H1 (cell line): ENCODE results near the gene ILKAP. TPM values are rescaled to one million over a fixed set of nuclear protein-coding genes. Genes with fewer than 3 reads are reported as not detected.
A peak's percentile ranks its signal among the peaks of the same experiment; 100 is the strongest.

Source experiments
- CTCF ChIA-PET: fragments of 300-600 bp; sonication (Branson Sonifier 250); formaldehyde crosslinking; loops from one replicate; lab custom pipeline; 2021; ENCODE audit not compliant: partially characterized antibody; lab: Charles Lee
- POLR2A ChIA-PET: fragments of 300-600 bp; sonication (Branson Sonifier 250); formaldehyde crosslinking; loops from one replicate; lab custom pipeline; 2021; ENCODE audit warnings: inconsistent platforms; ENCODE audit not compliant: partially characterized antibody; lab: Charles Lee
- DNase-seq, 2 experiments: peaks; one replicate each; pipeline versions ENCODE4 v3.0.0 to v3.0.0-alpha.2; 2010 to 2022; ENCODE audit warnings: low spot score in 2 of 2, low read depth in 1 of 2, mixed read lengths in 1 of 2
- FAIRE-seq: peaks from 2 replicates; lab custom pipeline; 2011; peaks lifted over from hg19 to GRCh38; lab: Jason Lieb, UNC
- H2AFZ ChIP-seq: 2 replicates; pipeline ENCODE4 v1.8.1; 2012; ENCODE audit warnings: low read length, inconsistent platforms
- H2AK5ac ChIP-seq: 2 replicates; pipeline ENCODE4 v1.6.1; 2013; ENCODE audit warnings: low read depth, low read length
- H2BK120ac ChIP-seq: replicated peaks from 2 replicates; pipeline ENCODE3; 2013; ENCODE audit warnings: low read depth, low read length, inconsistent platforms
- H2BK12ac ChIP-seq: 2 replicates; pipeline ENCODE4 v1.6.1; 2013; ENCODE audit warnings: low read depth, low read length
- H2BK15ac ChIP-seq: 2 replicates; pipeline ENCODE4 v1.6.1; 2013; ENCODE audit warnings: low read length
- H2BK20ac ChIP-seq: 2 replicates; pipeline ENCODE4 v1.6.1; 2013; ENCODE audit warnings: low read length
- H2BK5ac ChIP-seq: 2 replicates; pipeline ENCODE4 v1.6.1; 2013; ENCODE audit warnings: low read depth, low read length
- H3K14ac ChIP-seq: 2 replicates; pipeline ENCODE4 v1.6.1; 2013; ENCODE audit warnings: inconsistent platforms; ENCODE audit not compliant: insufficient read length
- H3K18ac ChIP-seq: 2 replicates; pipeline ENCODE4 v1.6.1; 2013; ENCODE audit warnings: low read length; ENCODE audit errors: extremely low read depth
- H3K23ac ChIP-seq: 2 replicates; pipeline ENCODE4 v1.6.1; 2013; ENCODE audit warnings: inconsistent platforms; ENCODE audit not compliant: insufficient read length
- H3K23me2 ChIP-seq: 2 replicates; pipeline ENCODE4 v1.6.1; 2013; ENCODE audit warnings: low read depth, low read length
- H3K27ac ChIP-seq: 2 replicates; pipeline ENCODE4 v1.6.1; 2011; ENCODE audit warnings: low read depth, low read length, inconsistent platforms
- H3K27me3 ChIP-seq, 4 experiments: replicated peaks in 1 of 4; 1 replicate in 1 of 4; 2 replicates in 3 of 4; pipeline versions ENCODE4 v1.6.1 to v1.8.1; 2011 to 2013; ENCODE audit warnings: low read length in 3 of 4, mild to moderate bottlenecking in 3 of 4, inconsistent platforms in 2 of 4, mixed read lengths in 2 of 4, moderate library complexity in 1 of 4; ENCODE audit not compliant: control insufficient read depth in 3 of 4, insufficient read depth in 3 of 4; ENCODE audit errors: extremely low read depth in 1 of 4
- H3K36me3 ChIP-seq, 4 experiments: 2 replicates each; pipeline versions ENCODE4 v1.6.1 to v1.8.1; 2011 to 2013; ENCODE audit warnings: mild to moderate bottlenecking in 4 of 4, low read length in 3 of 4, moderate library complexity in 2 of 4, control low read depth in 1 of 4, inconsistent platforms in 1 of 4; ENCODE audit not compliant: insufficient read depth in 4 of 4, control insufficient read depth in 2 of 4
- H3K4ac ChIP-seq: replicated peaks from 2 replicates; pipeline ENCODE3; 2013; ENCODE audit warnings: low read length, low read depth, mixed read lengths, inconsistent platforms; ENCODE audit not compliant: insufficient read length
- H3K4me1 ChIP-seq, 4 experiments: replicated peaks in 1 of 4; 1 replicate in 1 of 4; 2 replicates in 3 of 4; pipeline versions ENCODE4 v1.6.1 to v1.8.1; 2011 to 2013; ENCODE audit warnings: low read length in 3 of 4, inconsistent platforms in 2 of 4, mixed read lengths in 1 of 4; ENCODE audit not compliant: insufficient read depth in 4 of 4, control insufficient read depth in 3 of 4
- H3K4me2 ChIP-seq, 2 experiments: 2 replicates each; pipeline versions ENCODE4 v1.6.1 to v1.8.1; 2011 to 2013; ENCODE audit warnings: low read depth in 2 of 2, low read length in 2 of 2, control low read depth in 1 of 2, inconsistent platforms in 1 of 2, mild to moderate bottlenecking in 1 of 2; ENCODE audit not compliant: insufficient read depth in 1 of 2
- H3K4me3 ChIP-seq, 4 experiments: fragments of 200-600, 300-600 bp in 1 of 4; sonication (generic), shearing (Covaris generic), sonication (Bioruptor Twin) in 1 of 4; 2 replicates each; pipeline versions ENCODE4 v1.5.1 to v1.8.1; 2011 to 2016; ENCODE audit warnings: low read length in 4 of 4, low read depth in 3 of 4, control low read depth in 2 of 4, inconsistent platforms in 2 of 4, mild to moderate bottlenecking in 2 of 4, mixed read lengths in 1 of 4, moderate library complexity in 1 of 4; ENCODE audit not compliant: insufficient read depth in 2 of 4; ENCODE audit errors: extremely low read depth in 1 of 4
- H3K56ac ChIP-seq: replicated peaks from 2 replicates; pipeline ENCODE3; 2013; ENCODE audit warnings: low read depth, mild to moderate bottlenecking, mixed read lengths, low read length, inconsistent platforms; ENCODE audit not compliant: insufficient read length
- H3K79me1 ChIP-seq: 2 replicates; pipeline ENCODE4 v1.6.1; 2013; ENCODE audit warnings: low read depth, low read length, control low read depth
- H3K79me2 ChIP-seq, 2 experiments: 2 replicates each; pipeline versions ENCODE4 v1.6.1 to v1.8.1; 2012 to 2013; ENCODE audit warnings: low read length in 2 of 2, mild to moderate bottlenecking in 2 of 2, inconsistent platforms in 1 of 2; ENCODE audit not compliant: insufficient read depth in 2 of 2, control insufficient read depth in 1 of 2
- H3K9ac ChIP-seq, 4 experiments: replicated peaks in 1 of 4; 1 replicate in 1 of 4; 2 replicates in 3 of 4; pipeline versions ENCODE4 v1.6.1 to v1.8.1; 2011 to 2013; ENCODE audit warnings: low read depth in 3 of 4, low read length in 3 of 4, control low read depth in 2 of 4, mild to moderate bottlenecking in 2 of 4, moderate library complexity in 2 of 4, inconsistent platforms in 1 of 4; ENCODE audit errors: extremely low read depth in 1 of 4
- H3K9me3 ChIP-seq, 2 experiments: 2 replicates each; pipeline versions ENCODE4 v1.6.1 to v1.8.1; 2012 to 2013; ENCODE audit warnings: mild to moderate bottlenecking in 2 of 2, moderate library complexity in 2 of 2, control low read depth in 1 of 2, inconsistent platforms in 1 of 2, low read depth in 1 of 2, low read length in 1 of 2, mixed read lengths in 1 of 2; ENCODE audit not compliant: insufficient read depth in 2 of 2
- H4K20me1 ChIP-seq, 2 experiments: replicated peaks in 1 of 2; 2 replicates each; pipeline versions ENCODE3 to v1.8.1; 2011 to 2013; ENCODE audit warnings: inconsistent platforms in 2 of 2, low read length in 2 of 2, mild to moderate bottlenecking in 1 of 2; ENCODE audit not compliant: insufficient read depth in 2 of 2, control insufficient read depth in 1 of 2
- H4K5ac ChIP-seq: 2 replicates; pipeline ENCODE4 v1.6.1; 2013; ENCODE audit warnings: low read length, low read depth, mixed read lengths, inconsistent platforms; ENCODE audit not compliant: insufficient read length
- H4K8ac ChIP-seq: 2 replicates; pipeline ENCODE4 v1.8.0; 2013; ENCODE audit warnings: mild to moderate bottlenecking, moderate library complexity, low read length, inconsistent platforms; ENCODE audit not compliant: insufficient read depth; ENCODE audit errors: extremely low read depth
- H4K91ac ChIP-seq: replicated peaks from 2 replicates; pipeline ENCODE3; 2013; ENCODE audit warnings: low read length, mixed read lengths, inconsistent platforms; ENCODE audit not compliant: insufficient read length
- CBX5 ChIP-seq: fragments of 300-800, 300-1000 bp; sonication (generic); IDR thresholded peaks from 2 replicates; pipeline ENCODE4 v1.7.1; 2016; ENCODE audit warnings: antibody characterized with exemption, low read length, low read depth
- GABPA ChIP-seq: IDR thresholded peaks from 2 replicates; pipeline ENCODE4 v1.6.1; 2011; ENCODE audit warnings: mild to moderate bottlenecking, low read length, moderate library complexity, borderline replicate concordance; ENCODE audit not compliant: insufficient read depth
- HDAC2 ChIP-seq, 2 experiments: fragments of 300-600 bp in 1 of 2; sonication (generic) in 1 of 2; IDR thresholded peaks; 2 replicates each; pipeline ENCODE4 v1.6.1; 2011 to 2012; ENCODE audit warnings: low read depth in 2 of 2, low read length in 2 of 2, mild to moderate bottlenecking in 2 of 2, moderate library complexity in 2 of 2, borderline replicate concordance in 1 of 2, inconsistent platforms in 1 of 2
- JUND ChIP-seq: IDR thresholded peaks from 2 replicates; pipeline ENCODE4 v1.6.1; 2011; ENCODE audit warnings: mild to moderate bottlenecking, improper control_type of control experiment, low read length
- RFX5 ChIP-seq: IDR thresholded peaks from 2 replicates; pipeline ENCODE4 v1.6.1; 2011; ENCODE audit warnings: low read depth, low read length, improper control_type of control experiment, borderline replicate concordance
- TAF1 ChIP-seq: IDR thresholded peaks from 2 replicates; pipeline ENCODE4 v1.6.1; 2011; ENCODE audit warnings: mild to moderate bottlenecking, low read depth, low read length
- WGBS, 2 experiments: shearing (Covaris generic) in 1 of 2; methylation state at CpG; one replicate each; pipeline versions ENCODE4 v1.1.6 to v1.1.7; 2013 to 2015; ENCODE audit warnings: low lambda C conversion rate in 2 of 2, mixed read lengths in 2 of 2, inconsistent platforms in 1 of 2, low coverage in 1 of 2, missing lambda C conversion rate in 1 of 2; ENCODE audit not compliant: insufficient replicate concordance in 2 of 2, insufficient coverage in 1 of 2, insufficient read length in 1 of 2; ENCODE audit errors: extremely low coverage in 1 of 2, missing lambda C conversion rate in 1 of 2; 5-methylcytosine and 5-hydroxymethylcytosine counted together
- polyA plus RNA-seq, 7 experiments: library from polyadenylated mRNA; depleted of rRNA in 3 of 7; stranded (reverse) in 5 of 7; unstranded in 2 of 7; fragments of >200 nt in 5 of 7; fragments of 200-250 nt in 2 of 7; gene quantifications; 1 replicate in 5 of 7; 2 replicates in 1 of 7; 4 replicates in 1 of 7; pipeline versions ENCODE4 v1.2.1 to v1.2.3, GENCODE V29; 2011 to 2013; ENCODE audit warnings: missing spikeins in 2 of 7, mixed read lengths in 2 of 7
- total RNA-seq: library from RNA; stranded (reverse); fragmentation: NEBNext Ultra II Directional; extraction: Animal tissue kit (Norgen Biotek cat#: 25700); gene quantifications from 2 replicates; pipeline ENCODE4 v1.2.1, GENCODE V29; 2021
- TF ChIP-seq, protein P1 (sequence below): IDR thresholded peaks from 2 replicates; pipeline ENCODE4 v1.6.1; 2011; ENCODE audit warnings: low read depth, mild to moderate bottlenecking, low read length; ENCODE audit not compliant: insufficient read depth

Gene ILKAP
- total and polyA plus RNA-seq, 2 of the 8 experiments (the other 6 are each of a cell fraction or from before 2014, with no cell fraction given), result 23.5 to 33.8 TPM

DNA sequence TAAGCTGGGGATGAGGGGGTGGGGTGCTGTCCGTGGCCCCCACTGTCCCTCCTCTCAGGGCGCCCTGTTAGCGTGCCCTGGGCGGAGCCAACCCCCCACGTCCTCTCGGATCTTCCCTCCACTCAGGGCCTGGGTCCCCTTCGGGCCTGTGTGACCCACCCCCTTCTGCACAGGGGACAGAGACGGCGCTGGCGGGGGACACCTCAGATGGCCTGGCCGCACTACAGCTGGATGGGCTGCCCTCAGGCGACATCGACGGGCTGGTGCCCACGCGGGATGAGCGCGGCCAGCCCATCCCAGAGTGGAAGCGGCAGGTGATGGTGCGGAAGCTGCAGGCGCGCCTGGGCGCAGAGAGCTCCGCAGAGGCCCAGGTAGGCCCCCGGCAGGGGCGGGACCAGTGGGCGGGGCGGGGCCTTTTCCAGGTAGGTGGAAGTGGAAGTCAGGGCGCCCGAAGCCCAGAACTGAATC is 74.9 kb downstream of the ILKAP start:
- H3K4ac ChIP-seq, result no peak overlapping the region
- DNase-seq (peak in 1 of 2 experiments; percentile 90), FAIRE-seq (no peak)
- H2AK5ac ChIP-seq, result no peak overlapping the region
- 0 out of 4 replicates have a peak, but pooled peaks cover 0 to 4% of the 10 kb centered on the region in 2 experiments for H3K9me3 ChIP-seq
- peak overlapping the region; percentile 39 for H4K8ac ChIP-seq
- no peak overlapping the region for H2BK120ac ChIP-seq
- H3K23me2 ChIP-seq, result peaks cover 15% of the 10 kb centered on the region
- no peaks in the 10 kb centered on the region; a peak in 1 of 8 replicates for H3K36me3 ChIP-seq
- H3K27me3 ChIP-seq, result no peaks in the 10 kb centered on the region
- H3K4me1 ChIP-seq, result peaks cover 0 to 13% (median 0%) of the 10 kb centered on the region in 4 experiments; a peak in 2 of 7 replicates
- no peak overlapping the region for H3K4me3 ChIP-seq
- H3K4me2 ChIP-seq, result peak overlapping the region; percentile 7 to 40; a peak in 2 of 4 replicates
- 64% methylated on average over 29 of the region's 30 CpGs; no CpG with 5 or more reads in 1 of the 2 experiments for WGBS, 2 experiments
- H3K14ac ChIP-seq, result no peak overlapping the region
- H4K20me1 ChIP-seq, result peaks cover 0 to 15% of the 10 kb centered on the region in 2 experiments
- ChIA-PET CTCF (interaction anchor here (1.8 to 5.3 kb wide), 2 partner anchors 9 to 11 kb away, joined by 4 to 41 read pairs; partner anchors contain the start of gene KLHL30), POLR2A (interaction anchor here (0.5 to 1.4 kb wide), 4 partner anchors 13 to 73 kb away, joined by 3 to 5 read pairs (median 3); no protein-coding TSS in a partner anchor)
- H2BK5ac ChIP-seq, result no peak overlapping the region
- H3K56ac ChIP-seq, result no peak overlapping the region
- H2BK20ac ChIP-seq, result no peak overlapping the region
- H2AFZ ChIP-seq, result no peak overlapping the region
- H3K18ac ChIP-seq, result no peak overlapping the region; the same call in 1 of the 2 replicates
- peak overlapping the region; percentile 80; the same call in 1 of the 2 replicates for H2BK12ac ChIP-seq
- H3K23ac ChIP-seq, result no peak overlapping the region
- no peak overlapping the region for H4K5ac ChIP-seq
- H3K79me2 ChIP-seq, result no peaks in the 10 kb centered on the region
- 0 out of 2 replicates have a peak overlapping the region, but pooled peaks have one; percentile 8 for H2BK15ac ChIP-seq
- peak overlapping the region; percentile 65 for H4K91ac ChIP-seq
- H3K79me1 ChIP-seq, result no peaks in the 10 kb centered on the region
- H3K9ac ChIP-seq, result no peak overlapping the region
- TF ChIP-seq TAF1, result no peak
- no peak for TF ChIP-seq RFX5
- no peak for TF ChIP-seq HDAC2 (IDR thresholded peaks at IDR 0.05; ENCODE audit: borderline replicate concordance in 1 of 2, low read depth in 2 of 2, low read length in 2 of 2)
- no peak for TF ChIP-seq GABPA
- no peak for TF ChIP-seq JUND
- TF ChIP-seq CBX5, result no peak
- TF ChIP-seq, protein P1, sequence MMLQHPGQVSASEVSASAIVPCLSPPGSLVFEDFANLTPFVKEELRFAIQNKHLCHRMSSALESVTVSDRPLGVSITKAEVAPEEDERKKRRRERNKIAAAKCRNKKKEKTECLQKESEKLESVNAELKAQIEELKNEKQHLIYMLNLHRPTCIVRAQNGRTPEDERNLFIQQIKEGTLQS, result no peak
- no peak overlapping the region for H3K27ac ChIP-seq
